HepG2 (cell line): ENCODE results near the gene CNP. TPM values are rescaled to one million over a fixed set of nuclear protein-coding genes. Genes with fewer than 3 reads are reported as not detected.

Experiments used
- FOSL2 ChIP-seq: sonication (generic); formaldehyde crosslinking; IDR thresholded peaks from 2 replicates; pipeline ENCODE4 v1.4.0; 2020; ENCODE audit warnings: missing genetic modification reagents
- MED8 ChIP-seq: sonication (generic); formaldehyde crosslinking; IDR thresholded peaks from 2 replicates; pipeline ENCODE4 v1.8.1; 2023; ENCODE audit warnings: mild to moderate bottlenecking, missing genetic modification reagents; ENCODE audit not compliant: insufficient replicate concordance
- NFKBIZ ChIP-seq: IDR thresholded peaks from 2 replicates; pipeline ENCODE4 v1.6.1; 2018; ENCODE audit warnings: missing genetic modification reagents, missing compliant biosample characterization
- SALL2 ChIP-seq: sonication (generic); formaldehyde crosslinking; IDR thresholded peaks from 2 replicates; pipeline ENCODE4 v1.8.1; 2023; ENCODE audit warnings: mild to moderate bottlenecking, missing genetic modification reagents, inconsistent platforms
- SPEN ChIP-seq: sonication (generic); formaldehyde crosslinking; IDR thresholded peaks from 2 replicates; pipeline ENCODE4 v1.5.1; 2020; ENCODE audit warnings: low read depth, mild to moderate bottlenecking, missing genetic modification reagents
- ZFAT ChIP-seq: sonication (generic); formaldehyde crosslinking; conservative IDR thresholded peaks from 2 replicates; pipeline ENCODE4 v1.8.1; 2023; ENCODE audit warnings: missing genetic modification reagents, inconsistent platforms
- ZNF207 ChIP-seq: fragments of 450-650 bp; IDR thresholded peaks from 2 replicates; pipeline ENCODE4 v1.6.1; 2016; ENCODE audit warnings: antibody characterized with exemption, borderline replicate concordance
- ZNF317 ChIP-seq: sonication (generic); formaldehyde crosslinking; IDR thresholded peaks from 2 replicates; pipeline ENCODE4 v1.5.0; 2020; ENCODE audit warnings: mild to moderate bottlenecking, missing genetic modification reagents
- ZNF44 ChIP-seq: sonication (generic); formaldehyde crosslinking; IDR thresholded peaks from 2 replicates; pipeline ENCODE4 v1.5.1; 2020; ENCODE audit warnings: mild to moderate bottlenecking, missing genetic modification reagents
- ZNF510 ChIP-seq: sonication (generic); formaldehyde crosslinking; IDR thresholded peaks from 2 replicates; pipeline ENCODE4 v1.4.0; 2020; ENCODE audit warnings: low read depth, mild to moderate bottlenecking, missing genetic modification reagents
- ZNF550 ChIP-seq: sonication (generic); formaldehyde crosslinking; IDR thresholded peaks from 2 replicates; pipeline ENCODE4 v1.4.0; 2020; ENCODE audit warnings: mild to moderate bottlenecking, missing genetic modification reagents, borderline replicate concordance
- ZNF670 ChIP-seq: sonication (generic); formaldehyde crosslinking; IDR thresholded peaks from 2 replicates; pipeline ENCODE4 v1.8.0; 2022; ENCODE audit warnings: mild to moderate bottlenecking, missing genetic modification reagents, borderline replicate concordance
- polyA plus RNA-seq, 8 experiments: library from polyadenylated mRNA; depleted of rRNA in 3 of 8; stranded (reverse) in 7 of 8; unstranded in 1 of 8; fragments of >200 nt; fragmentation: Illumina TruSeq in 4 of 8; extraction: Trizol in 4 of 8; gene quantifications; 2 replicates each; pipeline versions ENCODE4 v1.2.1 to v1.2.3, GENCODE V29; 2011 to 2016; ENCODE audit warnings: low read depth in 4 of 8, missing spikeins in 1 of 8, mixed read lengths in 1 of 8; ENCODE audit not compliant: insufficient read depth in 1 of 8
- total RNA-seq, 5 experiments: library from RNA; depleted of rRNA; stranded (reverse); fragments of >200 nt; fragmentation: Illumina TruSeq; extraction: Trizol; gene quantifications; 2 replicates each; pipeline ENCODE4 v1.2.3, GENCODE V29; 2016; ENCODE audit warnings: low read depth in 1 of 5
- TF ChIP-seq, protein P1 (sequence below): sonication (generic); formaldehyde crosslinking; IDR thresholded peaks from 2 replicates; pipeline ENCODE4 v1.4.0; 2020; ENCODE audit warnings: missing genetic modification reagents
- TF ChIP-seq, protein P2 (sequence below): IDR thresholded peaks from 2 replicates; pipeline ENCODE4 v1.6.1; 2016; ENCODE audit warnings: control low read depth
- TF ChIP-seq, protein P3 (sequence below): sonication (generic); formaldehyde crosslinking; IDR thresholded peaks from 2 replicates; pipeline ENCODE4 v1.5.1; 2020; ENCODE audit warnings: missing genetic modification reagents, mild to moderate bottlenecking, borderline replicate concordance
- TF ChIP-seq, protein P4 (sequence below): sonication (generic); formaldehyde crosslinking; conservative IDR thresholded peaks from 2 replicates; pipeline ENCODE4 v1.4.0; 2020; ENCODE audit warnings: mild to moderate bottlenecking, missing genetic modification reagents, moderate library complexity

The CNP gene
- total and polyA plus RNA-seq, 2 of the 13 experiments (the other 11 are each of a cell fraction or from before 2014, with no cell fraction given): 97.2 to 161 TPM

GRCh38 chr17:41959336-41960095 is 7.1 kb upstream of the CNP start (continued):
- TF ChIP-seq ZNF550 (CRISPR knock-in tag) (no peak), NFKBIZ (CRISPR knock-in tag) (peak; percentile 48; the same call in 1 of the 2 replicates), ZFAT (CRISPR knock-in tag) (no peak), FOSL2 (CRISPR knock-in tag) (peak; percentile 31), ZNF510 (CRISPR knock-in tag) (no peak), SPEN (CRISPR knock-in tag) (peak; percentile 37), ZNF317 (CRISPR knock-in tag) (no peak), ZNF670 (CRISPR knock-in tag) (no peak), ZNF44 (CRISPR knock-in tag) (no peak; the same call in 1 of the 2 replicates), ZNF207 (no peak), SALL2 (CRISPR knock-in tag) (peak; percentile 70), MED8 (no peak)
- TF ChIP-seq, protein P1, sequence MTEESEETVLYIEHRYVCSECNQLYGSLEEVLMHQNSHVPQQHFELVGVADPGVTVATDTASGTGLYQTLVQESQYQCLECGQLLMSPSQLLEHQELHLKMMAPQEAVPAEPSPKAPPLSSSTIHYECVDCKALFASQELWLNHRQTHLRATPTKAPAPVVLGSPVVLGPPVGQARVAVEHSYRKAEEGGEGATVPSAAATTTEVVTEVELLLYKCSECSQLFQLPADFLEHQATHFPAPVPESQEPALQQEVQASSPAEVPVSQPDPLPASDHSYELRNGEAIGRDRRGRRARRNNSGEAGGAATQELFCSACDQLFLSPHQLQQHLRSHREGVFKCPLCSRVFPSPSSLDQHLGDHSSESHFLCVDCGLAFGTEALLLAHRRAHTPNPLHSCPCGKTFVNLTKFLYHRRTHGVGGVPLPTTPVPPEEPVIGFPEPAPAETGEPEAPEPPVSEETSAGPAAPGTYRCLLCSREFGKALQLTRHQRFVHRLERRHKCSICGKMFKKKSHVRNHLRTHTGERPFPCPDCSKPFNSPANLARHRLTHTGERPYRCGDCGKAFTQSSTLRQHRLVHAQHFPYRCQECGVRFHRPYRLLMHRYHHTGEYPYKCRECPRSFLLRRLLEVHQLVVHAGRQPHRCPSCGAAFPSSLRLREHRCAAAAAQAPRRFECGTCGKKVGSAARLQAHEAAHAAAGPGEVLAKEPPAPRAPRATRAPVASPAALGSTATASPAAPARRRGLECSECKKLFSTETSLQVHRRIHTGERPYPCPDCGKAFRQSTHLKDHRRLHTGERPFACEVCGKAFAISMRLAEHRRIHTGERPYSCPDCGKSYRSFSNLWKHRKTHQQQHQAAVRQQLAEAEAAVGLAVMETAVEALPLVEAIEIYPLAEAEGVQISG (CRISPR knock-in tag): peak; percentile 61
- TF ChIP-seq, protein P2, sequence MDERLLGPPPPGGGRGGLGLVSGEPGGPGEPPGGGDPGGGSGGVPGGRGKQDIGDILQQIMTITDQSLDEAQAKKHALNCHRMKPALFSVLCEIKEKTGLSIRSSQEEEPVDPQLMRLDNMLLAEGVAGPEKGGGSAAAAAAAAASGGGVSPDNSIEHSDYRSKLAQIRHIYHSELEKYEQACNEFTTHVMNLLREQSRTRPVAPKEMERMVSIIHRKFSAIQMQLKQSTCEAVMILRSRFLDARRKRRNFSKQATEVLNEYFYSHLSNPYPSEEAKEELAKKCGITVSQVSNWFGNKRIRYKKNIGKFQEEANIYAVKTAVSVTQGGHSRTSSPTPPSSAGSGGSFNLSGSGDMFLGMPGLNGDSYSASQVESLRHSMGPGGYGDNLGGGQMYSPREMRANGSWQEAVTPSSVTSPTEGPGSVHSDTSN (CRISPR knock-in tag): no peak
- TF ChIP-seq, protein P3, sequence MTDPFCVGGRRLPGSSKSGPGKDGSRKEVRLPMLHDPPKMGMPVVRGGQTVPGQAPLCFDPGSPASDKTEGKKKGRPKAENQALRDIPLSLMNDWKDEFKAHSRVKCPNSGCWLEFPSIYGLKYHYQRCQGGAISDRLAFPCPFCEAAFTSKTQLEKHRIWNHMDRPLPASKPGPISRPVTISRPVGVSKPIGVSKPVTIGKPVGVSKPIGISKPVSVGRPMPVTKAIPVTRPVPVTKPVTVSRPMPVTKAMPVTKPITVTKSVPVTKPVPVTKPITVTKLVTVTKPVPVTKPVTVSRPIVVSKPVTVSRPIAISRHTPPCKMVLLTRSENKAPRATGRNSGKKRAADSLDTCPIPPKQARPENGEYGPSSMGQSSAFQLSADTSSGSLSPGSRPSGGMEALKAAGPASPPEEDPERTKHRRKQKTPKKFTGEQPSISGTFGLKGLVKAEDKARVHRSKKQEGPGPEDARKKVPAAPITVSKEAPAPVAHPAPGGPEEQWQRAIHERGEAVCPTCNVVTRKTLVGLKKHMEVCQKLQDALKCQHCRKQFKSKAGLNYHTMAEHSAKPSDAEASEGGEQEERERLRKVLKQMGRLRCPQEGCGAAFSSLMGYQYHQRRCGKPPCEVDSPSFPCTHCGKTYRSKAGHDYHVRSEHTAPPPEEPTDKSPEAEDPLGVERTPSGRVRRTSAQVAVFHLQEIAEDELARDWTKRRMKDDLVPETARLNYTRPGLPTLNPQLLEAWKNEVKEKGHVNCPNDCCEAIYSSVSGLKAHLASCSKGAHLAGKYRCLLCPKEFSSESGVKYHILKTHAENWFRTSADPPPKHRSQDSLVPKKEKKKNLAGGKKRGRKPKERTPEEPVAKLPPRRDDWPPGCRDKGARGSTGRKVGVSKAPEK (CRISPR knock-in tag): peak; percentile 72; the same call in 1 of the 2 replicates
- TF ChIP-seq, protein P4, sequence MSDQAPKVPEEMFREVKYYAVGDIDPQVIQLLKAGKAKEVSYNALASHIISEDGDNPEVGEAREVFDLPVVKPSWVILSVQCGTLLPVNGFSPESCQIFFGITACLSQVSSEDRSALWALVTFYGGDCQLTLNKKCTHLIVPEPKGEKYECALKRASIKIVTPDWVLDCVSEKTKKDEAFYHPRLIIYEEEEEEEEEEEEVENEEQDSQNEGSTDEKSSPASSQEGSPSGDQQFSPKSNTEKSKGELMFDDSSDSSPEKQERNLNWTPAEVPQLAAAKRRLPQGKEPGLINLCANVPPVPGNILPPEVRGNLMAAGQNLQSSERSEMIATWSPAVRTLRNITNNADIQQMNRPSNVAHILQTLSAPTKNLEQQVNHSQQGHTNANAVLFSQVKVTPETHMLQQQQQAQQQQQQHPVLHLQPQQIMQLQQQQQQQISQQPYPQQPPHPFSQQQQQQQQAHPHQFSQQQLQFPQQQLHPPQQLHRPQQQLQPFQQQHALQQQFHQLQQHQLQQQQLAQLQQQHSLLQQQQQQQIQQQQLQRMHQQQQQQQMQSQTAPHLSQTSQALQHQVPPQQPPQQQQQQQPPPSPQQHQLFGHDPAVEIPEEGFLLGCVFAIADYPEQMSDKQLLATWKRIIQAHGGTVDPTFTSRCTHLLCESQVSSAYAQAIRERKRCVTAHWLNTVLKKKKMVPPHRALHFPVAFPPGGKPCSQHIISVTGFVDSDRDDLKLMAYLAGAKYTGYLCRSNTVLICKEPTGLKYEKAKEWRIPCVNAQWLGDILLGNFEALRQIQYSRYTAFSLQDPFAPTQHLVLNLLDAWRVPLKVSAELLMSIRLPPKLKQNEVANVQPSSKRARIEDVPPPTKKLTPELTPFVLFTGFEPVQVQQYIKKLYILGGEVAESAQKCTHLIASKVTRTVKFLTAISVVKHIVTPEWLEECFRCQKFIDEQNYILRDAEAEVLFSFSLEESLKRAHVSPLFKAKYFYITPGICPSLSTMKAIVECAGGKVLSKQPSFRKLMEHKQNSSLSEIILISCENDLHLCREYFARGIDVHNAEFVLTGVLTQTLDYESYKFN (CRISPR knock-in tag): no peak; the same call in 1 of the 2 replicates
